HG02798 (cell line): ENCODE results near the gene RGL3.
A peak's percentile ranks its signal among the peaks of the same experiment; 100 is the strongest.
"Not testable (repeated sequence)": the region's sequence is repeated elsewhere in the genome, so short reads cannot be mapped to it uniquely, and the experiment has no call there.

Experiments used
- ATAC-seq: cut with Tn5 transposase; IDR thresholded peaks from one replicate; pipeline ENCODE4 v1.9.1; 2021; ENCODE audit warnings: mild to moderate bottlenecking; ENCODE audit not compliant: unreplicated experiment, poor library complexity

RGL3 gene

DNA sequence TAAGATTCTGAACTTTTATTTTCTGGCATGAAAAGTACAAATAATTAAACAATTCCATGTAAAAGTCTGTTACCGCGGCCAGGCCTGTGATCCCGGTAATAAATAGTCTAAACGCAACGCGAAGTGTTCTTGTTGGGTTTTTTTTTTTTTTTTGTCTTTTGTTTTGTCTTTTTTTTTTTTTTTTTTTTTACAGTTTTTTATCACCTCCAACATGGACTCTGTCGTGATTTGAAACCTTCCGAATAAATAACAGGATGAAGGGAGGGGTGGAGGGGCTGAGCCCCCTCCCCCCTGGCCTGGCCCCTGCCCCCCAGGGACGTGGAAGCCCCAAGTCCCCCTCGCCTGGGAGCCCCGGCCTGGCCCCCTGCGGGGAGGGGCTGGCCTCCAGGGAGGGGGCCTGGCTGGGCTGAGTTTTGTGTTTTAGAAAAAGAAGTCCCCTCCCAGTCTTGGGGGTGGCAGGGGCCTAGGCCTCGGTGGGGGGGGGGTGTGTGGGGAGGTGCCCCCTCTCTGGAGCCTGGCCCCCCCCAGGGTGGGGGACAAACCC lies 32.3 kb upstream of the RGL3 start:
- no peak for ATAC-seq

DNA sequence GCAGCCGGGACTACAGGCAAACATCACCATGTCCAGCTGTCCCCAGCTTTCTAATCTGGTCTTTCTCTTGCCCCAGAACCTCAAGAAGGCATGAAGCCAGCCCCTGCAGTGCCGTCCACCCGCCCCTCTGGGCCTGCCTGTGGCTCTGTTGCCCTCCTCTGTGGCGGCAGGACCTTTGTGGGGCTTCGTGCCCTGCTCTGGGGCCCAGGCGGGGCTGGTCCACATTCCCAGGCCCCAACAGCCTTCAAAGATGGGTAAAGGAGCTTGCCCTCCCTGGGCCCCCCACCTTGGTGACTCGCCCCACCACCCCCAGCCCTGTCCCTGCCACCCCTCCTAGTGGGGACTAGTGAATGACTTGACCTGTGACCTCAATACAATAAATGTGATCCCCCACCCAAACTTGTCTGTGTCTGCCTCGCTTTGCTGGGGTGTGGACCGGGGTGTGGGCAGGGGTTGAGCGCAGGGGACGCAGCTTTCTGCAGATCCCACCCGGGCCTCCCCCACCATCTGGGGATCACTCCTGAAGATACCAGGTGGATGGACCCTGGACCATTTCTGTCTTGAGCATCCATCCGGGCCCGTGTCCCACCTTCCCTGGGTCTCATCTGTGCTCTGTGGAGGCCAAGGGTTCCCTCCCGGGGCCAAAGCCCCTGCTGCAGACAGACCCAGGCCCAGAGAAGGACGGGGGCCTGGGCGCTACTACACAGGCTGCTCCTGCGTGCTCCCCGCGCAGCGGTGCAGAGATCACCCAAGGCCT lies 31.6 kb upstream of the RGL3 start:
- no peak for ATAC-seq

DNA sequence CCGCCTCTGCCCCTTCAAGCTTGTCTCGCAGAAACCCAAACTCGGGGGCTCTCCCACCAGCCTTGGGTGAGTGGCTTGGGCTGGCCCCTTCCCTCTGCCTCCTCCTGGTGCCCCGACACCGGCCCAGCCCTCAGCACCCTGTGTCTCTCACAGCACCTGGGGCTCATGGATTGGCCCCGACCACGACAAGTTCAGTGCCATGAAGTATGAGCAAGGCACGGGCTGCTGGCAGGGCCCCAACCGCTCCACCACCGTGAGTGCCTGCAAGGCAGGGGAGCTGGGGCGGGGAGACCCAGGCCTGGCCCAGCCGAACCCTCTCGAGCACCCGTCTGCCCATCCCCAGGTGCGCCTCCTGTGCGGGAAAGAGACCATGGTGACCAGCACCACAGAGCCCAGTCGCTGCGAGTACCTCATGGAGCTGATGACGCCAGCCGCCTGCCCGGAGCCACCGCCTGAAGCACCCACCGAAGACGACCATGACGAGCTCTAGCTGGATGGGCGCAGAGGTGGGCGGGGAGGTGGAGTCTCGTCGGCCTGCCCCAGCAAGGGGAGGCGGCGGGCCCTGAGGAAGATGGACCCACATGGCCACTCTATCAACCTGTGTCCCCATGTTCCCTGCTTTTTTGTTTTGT lies 29.9 kb upstream of the RGL3 start:
- ATAC-seq = no peak

DNA sequence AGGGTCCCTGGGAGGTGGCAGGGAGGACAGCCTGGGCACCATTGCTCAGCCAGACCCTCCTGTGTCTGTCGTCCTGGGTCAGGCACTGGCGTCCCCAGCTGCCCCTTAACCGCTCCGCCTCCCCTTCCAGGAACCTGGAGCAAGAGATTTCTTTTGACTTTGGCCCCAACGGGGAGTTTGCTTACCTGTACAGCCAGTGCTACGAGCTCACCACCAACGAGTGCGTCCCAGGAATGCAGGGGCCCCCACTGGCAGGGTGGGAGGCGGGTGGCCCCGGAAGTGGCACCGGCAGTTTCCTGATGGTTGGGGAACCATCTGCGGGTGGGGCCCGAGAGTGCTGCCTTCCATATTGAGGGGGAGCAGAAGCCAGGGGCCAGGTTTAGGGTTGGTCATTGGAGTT lies 29.3 kb upstream of the RGL3 start:
- ATAC-seq = no peak

DNA sequence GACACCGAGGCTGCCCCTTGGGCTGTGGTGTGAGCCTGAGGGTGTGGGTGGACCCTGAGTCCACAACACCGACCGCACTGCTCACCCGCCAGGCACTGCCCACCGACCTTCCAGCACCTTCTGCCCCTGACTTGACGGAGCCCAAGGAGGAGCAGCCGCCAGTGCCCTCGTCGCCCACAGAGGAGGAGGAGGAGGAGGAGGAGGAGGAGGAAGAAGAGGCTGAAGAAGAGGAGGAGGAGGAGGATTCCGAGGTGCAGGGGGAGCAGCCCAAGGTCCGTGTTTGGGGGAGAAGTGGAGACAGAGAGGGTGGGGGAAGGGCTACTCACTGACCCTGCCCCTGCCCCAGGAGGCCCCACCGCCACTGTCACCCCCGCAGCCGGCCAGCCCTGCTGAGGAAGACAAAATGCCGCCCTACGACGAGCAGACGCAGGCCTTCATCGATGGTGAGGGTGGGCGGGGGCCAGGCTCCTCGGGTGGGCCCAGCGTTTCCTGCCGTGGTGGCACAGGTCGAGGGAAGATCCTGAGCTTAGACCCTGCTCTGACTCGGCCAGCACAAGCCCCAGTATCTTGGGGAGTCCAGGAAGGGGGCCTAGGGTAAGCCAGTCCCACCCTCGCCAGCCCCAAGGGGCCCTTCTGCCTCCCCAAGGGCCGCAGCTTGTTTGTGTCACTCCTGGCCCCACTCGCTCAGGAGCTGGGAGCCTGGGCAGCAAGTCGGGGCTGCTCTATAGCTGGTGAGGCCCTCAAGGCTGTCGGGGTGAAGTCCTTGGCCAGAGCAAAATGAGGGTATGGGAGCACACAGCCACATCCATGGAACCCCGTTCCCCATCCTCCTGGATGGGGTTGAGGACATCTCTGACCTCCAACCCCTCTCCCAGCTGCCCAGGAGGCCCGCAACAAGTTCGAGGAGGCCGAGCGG lies 28.5 kb upstream of the RGL3 start:
- ATAC-seq = no peak

DNA sequence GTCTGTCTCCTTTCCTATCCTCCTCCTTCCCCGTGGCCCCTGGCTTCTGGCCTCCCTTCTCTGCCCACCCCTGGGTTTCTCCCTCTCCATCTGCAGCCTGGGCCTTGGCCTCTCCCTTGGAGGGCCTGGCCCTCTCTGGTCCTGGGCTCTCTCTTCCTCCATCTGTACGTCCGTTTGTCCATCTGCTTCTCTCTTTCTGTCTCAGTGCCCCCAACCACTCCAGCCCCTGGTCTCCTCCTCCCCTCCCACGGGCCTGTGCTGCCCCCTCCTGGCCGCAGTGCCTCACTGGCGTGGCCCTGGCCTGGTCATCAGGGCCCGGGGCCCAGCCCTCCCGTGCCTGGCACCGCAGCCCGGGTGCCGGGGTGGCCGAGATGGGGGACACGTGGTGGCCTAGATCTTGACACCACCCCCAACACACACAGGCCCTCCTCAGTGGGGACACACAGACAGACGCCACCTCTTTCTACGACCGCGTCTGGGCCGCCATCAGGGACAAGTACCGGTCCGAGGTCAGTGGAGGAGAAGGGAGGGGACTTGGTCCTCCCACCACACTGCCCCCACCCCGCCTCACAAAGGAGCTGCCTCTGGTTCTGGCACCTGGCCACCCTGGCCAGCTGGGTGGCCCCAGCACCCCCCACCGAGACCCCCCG lies 27.7 kb upstream of the RGL3 start:
- no peak for ATAC-seq

DNA sequence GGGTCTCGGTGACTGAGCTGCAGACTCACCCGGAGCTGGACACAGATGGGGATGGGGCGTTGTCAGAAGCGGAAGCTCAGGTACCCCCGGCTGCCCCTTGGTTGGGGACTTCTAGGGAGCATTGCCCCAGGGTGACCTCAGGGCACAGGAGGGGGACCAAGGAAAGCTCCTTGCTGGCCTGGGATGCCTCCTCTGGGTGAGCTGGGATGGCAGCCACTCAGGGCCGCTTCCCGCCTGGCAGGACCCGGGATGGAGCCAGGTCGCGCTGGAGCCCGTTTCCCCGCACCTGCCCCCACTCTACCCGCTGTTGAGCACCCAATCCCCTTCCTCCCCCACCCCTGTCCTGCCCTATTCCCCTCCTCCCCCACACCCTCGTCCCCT lies 27.1 kb upstream of the RGL3 start:
- ATAC-seq = no peak

DNA sequence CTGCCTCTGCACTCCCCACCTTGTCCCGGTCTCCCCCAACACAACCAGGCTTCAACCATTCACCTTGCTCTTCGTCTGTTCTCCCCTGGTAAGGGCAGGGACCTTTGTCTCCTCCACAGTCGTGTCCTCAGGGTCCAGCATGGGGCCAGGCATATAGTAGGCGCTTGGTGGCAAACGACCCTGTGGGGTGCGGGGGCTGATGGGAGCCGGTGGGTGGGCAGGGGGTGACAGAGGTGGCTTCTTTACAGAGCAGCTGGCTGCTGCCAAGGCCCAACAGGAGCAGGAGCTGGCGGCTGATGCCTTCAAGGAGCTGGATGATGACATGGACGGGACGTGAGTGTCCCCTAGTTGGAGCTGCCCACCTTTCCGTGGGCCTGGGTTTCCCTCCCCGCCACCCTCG lies 26.0 kb upstream of the RGL3 start:
- no peak for ATAC-seq

DNA sequence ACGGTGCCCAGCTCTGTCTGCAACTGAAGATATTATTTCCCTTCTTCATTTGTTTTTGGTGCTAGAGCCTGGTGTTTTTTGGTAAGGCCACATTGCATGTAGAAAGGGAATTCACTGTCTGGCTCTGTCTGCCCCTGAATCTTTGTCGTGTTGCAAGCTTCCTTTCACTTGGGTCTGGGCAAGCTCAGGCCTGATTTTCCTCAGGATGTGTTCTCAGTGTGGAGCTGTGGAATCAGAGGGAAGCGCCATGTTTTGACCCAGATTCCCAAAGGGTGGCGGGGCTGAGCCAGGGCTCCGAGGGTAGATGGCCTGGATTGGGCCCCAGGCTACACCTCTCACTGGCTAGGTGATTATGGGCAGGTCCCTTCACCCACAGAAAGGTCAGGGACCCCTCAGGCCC lies 24.9 kb upstream of the RGL3 start:
- ATAC-seq = no peak

DNA sequence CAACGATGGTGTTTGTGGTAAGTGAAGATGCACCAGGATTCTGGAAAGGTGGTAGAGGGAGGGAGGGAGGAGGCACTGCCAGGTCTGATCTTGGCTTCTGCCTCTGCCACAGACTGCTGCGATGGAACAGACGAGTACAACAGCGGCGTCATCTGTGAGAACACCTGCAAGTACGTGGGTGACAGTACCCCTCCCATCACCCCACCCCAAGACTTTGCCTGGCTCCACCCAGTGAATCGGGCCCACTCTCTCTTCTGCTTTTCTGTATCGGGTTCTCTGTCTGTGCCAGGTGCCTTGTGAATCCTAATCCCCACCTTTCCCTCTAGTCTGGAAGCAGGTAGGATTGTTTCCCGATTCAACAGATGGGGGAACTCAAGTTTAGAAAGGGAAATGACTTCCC lies 18.8 kb upstream of the RGL3 start:
- ATAC-seq = no peak

DNA sequence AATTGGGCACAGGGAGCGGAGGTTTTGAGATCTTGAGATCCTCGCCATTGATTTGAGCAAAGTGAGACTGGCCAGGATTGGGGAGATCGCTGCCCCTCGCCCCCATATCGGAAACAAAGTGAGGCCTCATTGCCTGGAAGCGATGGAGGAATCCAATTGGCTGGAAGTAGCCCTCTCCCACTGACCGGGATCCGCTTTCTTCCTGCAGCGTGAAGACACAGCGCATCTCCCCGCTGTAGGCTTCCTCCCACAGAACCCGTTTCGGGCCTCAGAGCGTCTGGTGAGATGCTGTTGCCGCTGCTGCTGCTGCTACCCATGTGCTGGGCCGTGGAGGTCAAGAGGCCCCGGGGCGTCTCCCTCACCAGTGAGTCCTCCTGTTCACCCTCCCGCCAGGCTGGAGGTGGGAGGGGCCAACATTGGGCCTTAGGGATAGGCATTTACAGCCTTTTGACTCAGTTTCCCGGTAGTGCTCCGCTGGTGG lies 16.8 kb upstream of the RGL3 start:
- ATAC-seq = no peak

DNA sequence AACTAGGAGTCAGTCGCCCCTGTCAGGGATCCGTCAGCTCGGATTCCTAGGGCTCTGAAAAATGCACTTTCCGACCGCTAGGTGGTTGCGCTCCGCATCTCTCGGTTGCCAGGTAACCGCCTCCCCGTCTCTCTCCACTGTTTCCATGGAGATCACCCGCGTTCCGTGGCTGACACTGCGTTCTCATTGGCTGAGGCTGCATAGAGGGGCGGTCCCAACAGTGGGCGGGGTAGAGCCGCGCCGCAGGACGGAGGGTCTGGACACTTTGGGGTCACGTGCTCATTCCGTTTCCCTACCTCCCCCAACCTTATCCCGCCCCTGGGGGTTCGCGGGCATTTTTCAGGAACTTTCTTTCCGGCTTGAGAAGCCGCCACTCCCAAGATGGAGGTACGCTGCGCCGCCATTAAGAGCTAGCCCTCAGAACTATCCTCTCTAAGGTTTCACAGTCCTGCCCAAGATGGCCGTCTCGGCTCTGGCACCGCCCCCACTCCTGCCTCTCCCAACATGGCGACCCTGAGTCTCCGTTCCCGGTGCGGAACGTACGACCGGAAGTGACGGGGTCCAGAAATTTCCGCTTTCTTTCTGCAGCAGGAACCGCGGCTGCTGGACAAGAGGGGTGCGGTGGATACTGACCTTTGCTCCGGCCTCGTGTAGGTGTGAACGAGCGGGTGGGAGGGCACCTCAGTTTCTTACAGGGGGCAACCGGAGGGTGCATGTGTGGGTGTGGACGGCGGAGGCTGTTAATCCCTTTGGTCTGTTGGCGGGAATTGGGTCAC lies 16.1 kb upstream of the RGL3 start, which contains the start of the genes ODAD3 and PRKCSH:
Gene ODAD3, minus strand, starts transcription at position 65 of the 776 bp plus-strand sequence. CDS start 105 bp downstream, outside the sequence.
Gene PRKCSH, plus strand, starts transcription at position 579 of the 776 bp plus-strand sequence. CDS start 483 bp downstream, outside the sequence.
- ATAC-seq = peak; percentile 92

DNA sequence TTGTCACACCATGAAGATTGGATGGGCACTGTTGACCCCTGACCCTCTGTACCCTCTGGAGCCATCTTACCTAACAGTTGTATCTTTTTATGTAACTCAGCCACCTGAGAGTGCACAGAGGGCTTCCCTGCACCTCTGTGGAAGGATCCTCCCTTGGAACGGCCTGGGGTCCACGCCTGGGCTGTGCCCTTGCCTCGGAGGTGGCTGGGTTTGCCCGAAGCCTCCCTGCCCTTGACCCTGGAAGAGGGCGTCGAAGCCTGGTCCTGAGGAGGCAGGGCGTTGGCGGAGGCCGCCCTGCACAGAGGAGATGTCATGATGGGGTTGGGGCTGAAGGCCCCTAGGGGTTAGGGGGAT lies 15.6 kb upstream of the RGL3 start:
- peak; percentile 8 for ATAC-seq

DNA sequence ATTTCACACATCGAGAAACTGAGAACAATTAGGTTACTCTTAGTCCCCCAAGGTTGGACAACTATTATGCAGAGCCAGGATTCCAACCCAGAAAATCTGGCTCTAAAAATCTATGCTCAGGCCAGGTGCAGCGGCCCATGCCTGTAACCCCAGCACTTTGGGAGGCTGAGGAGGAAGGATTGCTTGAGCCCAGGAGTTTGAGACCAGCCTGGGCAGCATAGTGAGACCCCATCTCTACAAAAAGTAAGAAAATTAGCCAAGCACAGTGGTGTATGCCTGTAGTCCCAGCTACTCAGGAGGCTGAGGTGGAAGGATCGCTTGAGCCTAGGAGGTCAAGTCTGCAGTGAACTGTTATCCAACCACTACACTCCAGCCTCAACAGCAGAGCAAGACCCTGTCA lies 14.4 kb upstream of the RGL3 start:
- not testable (repeated sequence) for ATAC-seq

DNA sequence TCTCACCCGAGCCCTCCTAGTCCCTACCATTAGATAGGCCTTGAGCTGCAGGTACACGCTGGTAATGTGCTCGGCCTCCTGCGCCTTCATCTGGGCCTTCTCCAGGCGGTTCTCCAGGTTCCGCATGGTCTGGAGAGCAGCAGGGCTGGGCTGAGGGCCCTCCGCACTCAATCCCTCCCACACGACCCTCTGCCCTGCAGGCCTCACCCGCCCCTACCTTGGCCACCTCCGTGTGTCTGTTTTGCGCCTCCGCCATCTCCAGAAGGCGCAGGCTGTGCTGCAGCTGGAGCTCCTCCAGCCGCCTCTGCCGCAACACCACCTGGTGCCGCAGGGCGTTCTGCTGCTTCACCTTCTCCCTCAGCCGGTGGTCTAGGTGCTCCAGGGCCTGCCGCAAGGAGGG lies 7.5 kb upstream of the RGL3 start:
- no peak for ATAC-seq

DNA sequence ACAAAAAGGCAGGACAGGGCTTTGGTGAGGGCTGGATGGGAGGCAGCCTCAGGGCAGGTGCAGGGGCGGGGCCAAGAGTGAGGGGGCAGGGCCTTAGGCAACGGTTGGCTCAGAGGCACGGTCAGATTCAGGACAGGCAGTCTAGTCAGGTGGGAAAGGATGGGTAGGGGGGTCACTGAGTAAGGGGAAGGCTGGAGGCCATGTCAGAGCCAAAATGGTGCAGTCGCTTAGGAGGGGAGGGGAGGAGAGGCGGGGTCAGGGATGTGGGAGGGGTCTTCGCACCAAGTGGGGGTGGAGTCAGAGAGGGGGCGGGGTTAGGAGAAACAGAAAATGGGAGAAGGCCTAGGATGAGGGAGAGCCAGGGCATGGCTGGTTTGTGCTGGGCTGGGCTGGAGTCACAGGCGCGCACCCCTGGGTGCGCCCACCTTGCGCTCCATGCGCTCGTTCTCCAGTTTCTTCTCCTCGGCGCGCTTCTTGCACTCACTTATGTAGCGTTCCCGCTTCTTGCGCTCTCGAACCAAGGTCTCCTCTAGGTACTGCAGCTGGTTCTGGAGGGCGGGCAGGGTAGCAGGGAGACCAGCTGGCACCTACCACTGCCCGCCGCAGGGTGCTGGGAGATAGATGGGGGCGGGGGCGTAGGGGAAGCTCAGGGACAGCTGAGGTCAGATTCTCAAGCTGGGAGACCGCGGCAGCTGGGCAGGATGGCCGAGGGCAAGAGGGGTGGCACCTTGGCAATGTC lies 6.8 kb upstream of the RGL3 start:
- ATAC-seq = no peak

DNA sequence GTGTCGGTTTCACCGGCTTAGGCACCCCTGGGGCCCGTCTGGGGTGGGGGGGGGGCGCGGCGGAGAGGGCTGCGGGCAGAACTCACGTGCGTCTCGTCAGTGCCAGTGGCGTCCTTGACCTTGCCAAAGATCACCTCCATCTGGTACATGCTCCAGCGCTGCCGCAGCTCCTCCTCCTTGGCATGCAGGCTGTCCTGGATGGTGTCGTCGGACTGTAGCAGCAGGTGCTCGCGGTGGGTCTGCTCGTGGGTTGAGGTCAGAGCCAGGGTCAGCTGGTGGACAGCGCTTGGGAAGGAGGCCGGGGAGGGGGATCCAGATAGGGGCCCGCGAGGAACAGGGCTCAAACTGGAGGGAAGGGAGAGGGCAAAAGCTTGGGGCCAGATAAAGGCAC lies 4.7 kb upstream of the RGL3 start:
- no peak for ATAC-seq

DNA sequence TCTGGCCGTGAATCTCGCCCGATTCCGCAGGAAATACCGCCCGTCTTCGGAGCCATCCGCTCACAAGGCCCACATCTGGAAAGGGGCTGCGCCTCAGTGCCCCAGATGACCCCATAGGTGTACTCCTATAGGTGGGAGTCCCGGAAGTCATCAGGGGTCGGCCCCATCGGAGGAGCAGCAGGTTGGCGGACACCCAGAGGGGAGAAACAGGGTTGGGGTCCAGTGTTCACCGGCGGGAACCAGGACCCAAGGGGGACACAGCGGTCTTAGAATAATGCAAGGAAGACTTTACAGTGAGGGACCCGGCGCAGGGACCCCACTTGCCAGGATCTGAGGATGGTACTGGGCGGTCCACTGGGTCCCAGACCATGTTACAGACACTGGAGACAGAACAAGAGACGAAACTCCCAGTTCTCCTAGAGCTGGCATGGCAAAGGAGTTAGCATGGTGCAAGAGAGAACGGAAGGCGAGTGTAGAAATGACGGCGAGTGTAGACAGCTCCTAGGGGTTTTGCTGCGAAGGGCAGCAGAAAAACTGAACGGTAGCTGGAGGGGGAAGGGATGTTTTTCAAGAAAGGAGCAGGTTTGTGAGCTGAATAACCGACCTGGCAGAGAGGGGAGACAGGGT lies 4.2 kb upstream of the RGL3 start:
- no peak for ATAC-seq
